ENCODE results near the gene SUPV3L1.

The SUPV3L1 gene

GRCh38 chr10:69226919-69227450, 47.0 kb downstream of the SUPV3L1 start:
- peaks cover 7% of the 10 kb centered on the region for H3K27me3 Mint-ChIP-seq (ENCODE audit: low read depth, poor library complexity)
- no peaks in the 10 kb centered on the region for H3K9me3 Mint-ChIP-seq
- peaks cover 39% of the 10 kb centered on the region for H3K4me1 Mint-ChIP-seq
- no peak for TF ChIP-seq CTCF (IDR thresholded peaks at IDR 0.05)
- no peaks in the 10 kb centered on the region for H3K36me3 Mint-ChIP-seq (ENCODE audit: low read depth)
- DNase-seq, result no peak
- H3K27ac Mint-ChIP-seq, result no peak overlapping the region
- H3K4me3 Mint-ChIP-seq, result no peak overlapping the region

- Mint-ChIP-seq H3K4me3 (no peak overlapping the region), H3K27me3 (ENCODE audit: low read depth, poor library complexity) (peaks cover 7% of the 10 kb centered on the region), H3K9me3 (no peaks in the 10 kb centered on the region), H3K4me1 (peaks cover 39% of the 10 kb centered on the region), H3K36me3 (ENCODE audit: low read depth) (no peaks in the 10 kb centered on the region), H3K27ac (no peak overlapping the region)
- TF ChIP-seq CTCF (IDR thresholded peaks at IDR 0.05), result no peak
- no peak for DNase-seq
Observed at GRCh38 chr10:69228151-69228550, 48.1 kb downstream of the SUPV3L1 start.

- peaks cover 39% of the 10 kb centered on the region for H3K4me1 Mint-ChIP-seq
- no peak for DNase-seq
- peaks cover 7% of the 10 kb centered on the region for H3K27me3 Mint-ChIP-seq (ENCODE audit: low read depth, poor library complexity)
- H3K9me3 Mint-ChIP-seq, result no peaks in the 10 kb centered on the region
- H3K27ac Mint-ChIP-seq, result no peak overlapping the region
- no peaks in the 10 kb centered on the region for H3K36me3 Mint-ChIP-seq (ENCODE audit: low read depth)
- H3K4me3 Mint-ChIP-seq, result no peak overlapping the region
- TF ChIP-seq CTCF (IDR thresholded peaks at IDR 0.05), result no peak
Observed at GRCh38 chr10:69229616-69229916, 49.5 kb downstream of the SUPV3L1 start.

- no peak for TF ChIP-seq CTCF (IDR thresholded peaks at IDR 0.05)
- H3K27ac Mint-ChIP-seq, result no peak overlapping the region
- H3K4me3 Mint-ChIP-seq, result no peak overlapping the region
- no peaks in the 10 kb centered on the region for H3K36me3 Mint-ChIP-seq (ENCODE audit: low read depth)
- H3K9me3 Mint-ChIP-seq, result no peaks in the 10 kb centered on the region
- H3K27me3 Mint-ChIP-seq (ENCODE audit: low read depth, poor library complexity), result peaks cover 7% of the 10 kb centered on the region
- H3K4me1 Mint-ChIP-seq, result peaks cover 33% of the 10 kb centered on the region
- no peak for DNase-seq
Observed at GRCh38 chr10:69230128-69230527, 50.1 kb downstream of the SUPV3L1 start.

GRCh38 chr10:69232252-69232651, 52.2 kb downstream of the SUPV3L1 start:
- no peak for TF ChIP-seq CTCF (IDR thresholded peaks at IDR 0.05)
- no peaks in the 10 kb centered on the region for H3K36me3 Mint-ChIP-seq (ENCODE audit: low read depth)
- H3K9me3 Mint-ChIP-seq, result no peaks in the 10 kb centered on the region
- peaks cover 22% of the 10 kb centered on the region for H3K4me1 Mint-ChIP-seq
- peaks cover 12% of the 10 kb centered on the region for H3K27me3 Mint-ChIP-seq (ENCODE audit: low read depth, poor library complexity)
- no peak overlapping the region for H3K4me3 Mint-ChIP-seq
- H3K27ac Mint-ChIP-seq, result no peak overlapping the region
- no peak for DNase-seq

GRCh38 chr10:69232736-69233480, 52.9 kb downstream of the SUPV3L1 start:
- Mint-ChIP-seq H3K4me1 (peaks cover 28% of the 10 kb centered on the region), H3K27me3 (ENCODE audit: low read depth, poor library complexity) (peaks cover 8% of the 10 kb centered on the region), H3K4me3 (no peak overlapping the region), H3K36me3 (ENCODE audit: low read depth) (no peaks in the 10 kb centered on the region), H3K9me3 (no peaks in the 10 kb centered on the region), H3K27ac (peak overlapping the region; percentile 13)
- DNase-seq, result no peak
- TF ChIP-seq CTCF (IDR thresholded peaks at IDR 0.05), result no peak
